Neural progenitor cell (in vitro differentiated cells): ENCODE measurements around the gene TIMP2. TPM values are rescaled to one million over a fixed set of nuclear protein-coding genes. Genes with fewer than 3 reads are reported as not detected.
"Not testable (repeated sequence)": the region's sequence is repeated elsewhere in the genome, so short reads cannot be mapped to it uniquely, and the experiment has no call there.

Experiments
- DNase-seq: peaks from one replicate; pipeline ENCODE4 v3.0.0-alpha.2; 2016; ENCODE audit warnings: low spot score
- H2AFZ ChIP-seq: fragments of 200-600 bp; sonication (generic); replicated peaks from 2 replicates; pipeline ENCODE4 v1.6.1; 2016; ENCODE audit warnings: antibody characterized with exemption
- H3F3A ChIP-seq: fragments of 200-600 bp; sonication (generic); 2 replicates; pipeline ENCODE4 v1.6.1; 2016; ENCODE audit warnings: antibody characterized with exemption, low read depth
- H3K27ac ChIP-seq: fragments of 200-600 bp; sonication (generic); 2 replicates; pipeline ENCODE4 v1.5.1; 2016; ENCODE audit warnings: mild to moderate bottlenecking
- H3K27me3 ChIP-seq: fragments of 200-600 bp; sonication (generic); 2 replicates; pipeline ENCODE4 v1.6.1; 2016; ENCODE audit warnings: mild to moderate bottlenecking, moderate library complexity
- H3K36me3 ChIP-seq: fragments of 200-600 bp; sonication (generic); 2 replicates; pipeline ENCODE4 v1.5.1; 2016
- H3K4me1 ChIP-seq: fragments of 200-600 bp; sonication (generic); 2 replicates; pipeline ENCODE4 v1.6.1; 2016; ENCODE audit warnings: mixed run types
- H3K4me2 ChIP-seq: fragments of 200-600 bp; sonication (generic); 2 replicates; pipeline ENCODE4 v1.6.1; 2016
- H3K4me3 ChIP-seq: fragments of 200-600 bp; sonication (generic); 2 replicates; pipeline ENCODE4 v1.5.1; 2016
- H3K79me2 ChIP-seq: fragments of 200-600 bp; sonication (generic); 2 replicates; pipeline ENCODE4 v1.6.1; 2016; ENCODE audit warnings: low read depth
- H3K9ac ChIP-seq: fragments of 200-600 bp; sonication (generic); 2 replicates; pipeline ENCODE4 v1.6.1; 2016
- H3K9me3 ChIP-seq: fragments of 200-600 bp; sonication (generic); 2 replicates; pipeline ENCODE4 v1.5.1; 2016; ENCODE audit warnings: low read depth
- H4K20me1 ChIP-seq: fragments of 200-600 bp; sonication (generic); 2 replicates; pipeline ENCODE4 v1.6.1; 2016; ENCODE audit warnings: low read depth
- H3K27ac Mint-ChIP-seq: 3 replicates; pipeline ENCODE4 v1.8.0; 2021; ENCODE audit warnings: mixed read lengths
- H3K27me3 Mint-ChIP-seq: 2 replicates; pipeline ENCODE4 v1.8.0; 2022; ENCODE audit warnings: low read depth, mild to moderate bottlenecking, inconsistent platforms, moderate library complexity, mixed read lengths; ENCODE audit not compliant: insufficient read depth
- H3K36me3 Mint-ChIP-seq: 3 replicates; pipeline ENCODE4 v1.8.0; 2021; ENCODE audit warnings: mixed read lengths
- H3K4me1 Mint-ChIP-seq: 3 replicates; pipeline ENCODE4 v1.8.0; 2021; ENCODE audit warnings: mixed read lengths
- H3K4me3 Mint-ChIP-seq: 3 replicates; pipeline ENCODE4 v1.8.0; 2021; ENCODE audit warnings: mild to moderate bottlenecking, moderate library complexity, mixed read lengths
- H3K9me3 Mint-ChIP-seq: 3 replicates; pipeline ENCODE4 v1.8.0; 2020; ENCODE audit warnings: mixed read lengths
- EZH2 ChIP-seq: fragments of 200-600 bp; sonication (generic); IDR thresholded peaks from 2 replicates; pipeline ENCODE4 v1.6.1; 2017; ENCODE audit warnings: antibody characterized with exemption, mild to moderate bottlenecking, moderate library complexity
- EZH2phosphoT487 ChIP-seq: fragments of 200-600 bp; sonication (generic); IDR thresholded peaks from 2 replicates; pipeline ENCODE4 v1.6.1; 2017; ENCODE audit warnings: antibody characterized with exemption
- total RNA-seq: library from RNA; depleted of rRNA; stranded (reverse); fragments of >200 nt; gene quantifications from 2 replicates; pipeline ENCODE4 v1.2.3, GENCODE V29; 2015; ENCODE audit warnings: low replicate concordance
- TF ChIP-seq, protein P1 (sequence below): fragments of 200-600 bp; sonication (generic); IDR thresholded peaks from 2 replicates; pipeline ENCODE4 v1.5.1; 2017; ENCODE audit warnings: antibody characterized with exemption, mild to moderate bottlenecking

The TIMP2 gene
- total RNA-seq, 1 donor from 2014 or later: 19.8 TPM

- Mint-ChIP-seq H3K27ac (no peak overlapping the region), H3K9me3 (no peaks in the 10 kb centered on the region), H3K4me3 (no peak overlapping the region), H3K27me3 (no peaks in the 10 kb centered on the region), H3K36me3 (peaks cover 15% of the 10 kb centered on the region), H3K4me1 (peaks cover 23% of the 10 kb centered on the region)
- Histone ChIP-seq H3K4me2 (no peak overlapping the region), H3K27me3 (no peaks in the 10 kb centered on the region), H3K36me3 (no peaks in the 10 kb centered on the region), H4K20me1 (peaks cover 4% of the 10 kb centered on the region), H3F3A (no peaks in the 10 kb centered on the region), H3K79me2 (peaks cover 6% of the 10 kb centered on the region), H3K4me3 (no peak overlapping the region), H3K9me3 (no peaks in the 10 kb centered on the region), H3K4me1 (peaks cover 10% of the 10 kb centered on the region), H3K9ac (no peak overlapping the region), H3K27ac (no peak overlapping the region), H2AFZ (no peak overlapping the region)
- no peak for DNase-seq
- TF ChIP-seq, protein P1, sequence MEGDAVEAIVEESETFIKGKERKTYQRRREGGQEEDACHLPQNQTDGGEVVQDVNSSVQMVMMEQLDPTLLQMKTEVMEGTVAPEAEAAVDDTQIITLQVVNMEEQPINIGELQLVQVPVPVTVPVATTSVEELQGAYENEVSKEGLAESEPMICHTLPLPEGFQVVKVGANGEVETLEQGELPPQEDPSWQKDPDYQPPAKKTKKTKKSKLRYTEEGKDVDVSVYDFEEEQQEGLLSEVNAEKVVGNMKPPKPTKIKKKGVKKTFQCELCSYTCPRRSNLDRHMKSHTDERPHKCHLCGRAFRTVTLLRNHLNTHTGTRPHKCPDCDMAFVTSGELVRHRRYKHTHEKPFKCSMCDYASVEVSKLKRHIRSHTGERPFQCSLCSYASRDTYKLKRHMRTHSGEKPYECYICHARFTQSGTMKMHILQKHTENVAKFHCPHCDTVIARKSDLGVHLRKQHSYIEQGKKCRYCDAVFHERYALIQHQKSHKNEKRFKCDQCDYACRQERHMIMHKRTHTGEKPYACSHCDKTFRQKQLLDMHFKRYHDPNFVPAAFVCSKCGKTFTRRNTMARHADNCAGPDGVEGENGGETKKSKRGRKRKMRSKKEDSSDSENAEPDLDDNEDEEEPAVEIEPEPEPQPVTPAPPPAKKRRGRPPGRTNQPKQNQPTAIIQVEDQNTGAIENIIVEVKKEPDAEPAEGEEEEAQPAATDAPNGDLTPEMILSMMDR: no peak
- TF ChIP-seq EZH2: no peak
- no peak for TF ChIP-seq EZH2phosphoT487
Observed at GRCh38 chr17:78872486-78872885, 52.7 kb downstream of the TIMP2 start.

DNA sequence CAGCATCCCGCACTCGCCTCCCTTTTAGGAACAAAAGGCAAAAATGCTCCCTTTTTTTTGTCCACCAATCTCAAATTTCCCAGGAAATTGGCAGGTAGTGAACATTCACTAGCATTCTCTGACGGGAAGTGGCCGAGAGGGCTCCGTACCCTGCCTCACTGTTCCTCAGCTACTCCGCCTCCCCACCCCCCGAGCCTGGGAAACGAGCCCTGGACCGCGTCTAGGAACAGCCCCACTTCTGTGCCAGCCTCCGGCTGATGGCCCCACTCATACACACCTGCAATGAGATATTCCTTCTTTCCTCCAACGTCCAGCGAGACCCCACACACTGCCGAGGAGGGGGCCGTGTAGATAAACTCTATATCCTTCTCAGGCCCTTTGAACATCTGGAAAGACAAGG lies 54.6 kb downstream of the TIMP2 start:
- Histone ChIP-seq H3K4me3 (no peak overlapping the region), H3K4me2 (no peak overlapping the region), H3K27me3 (no peaks in the 10 kb centered on the region), H3F3A (no peaks in the 10 kb centered on the region), H3K9ac (no peak overlapping the region), H2AFZ (no peak overlapping the region), H3K27ac (no peak overlapping the region), H3K79me2 (no peaks in the 10 kb centered on the region), H3K4me1 (peaks cover 15% of the 10 kb centered on the region), H3K9me3 (no peaks in the 10 kb centered on the region), H3K36me3 (no peaks in the 10 kb centered on the region), H4K20me1 (peaks cover 4% of the 10 kb centered on the region)
- H3K27me3 Mint-ChIP-seq: no peaks in the 10 kb centered on the region
- H3K4me3 Mint-ChIP-seq: no peak overlapping the region
- H3K36me3 Mint-ChIP-seq: peaks cover 14% of the 10 kb centered on the region
- H3K4me1 Mint-ChIP-seq: peaks cover 23% of the 10 kb centered on the region
- DNase-seq: no peak
- TF ChIP-seq EZH2 (no peak), EZH2phosphoT487 (no peak)
- TF ChIP-seq, protein P1: no peak
- no peaks in the 10 kb centered on the region for H3K9me3 Mint-ChIP-seq
- H3K27ac Mint-ChIP-seq: no peak overlapping the region

GRCh38 chr17:78868391-78868790 lies 56.8 kb downstream of the TIMP2 start:
- no peaks in the 10 kb centered on the region for H3K9me3 ChIP-seq
- H4K20me1 ChIP-seq: peaks cover 7% of the 10 kb centered on the region
- peaks cover 11% of the 10 kb centered on the region for H3K4me1 Mint-ChIP-seq
- H3K79me2 ChIP-seq: no peaks in the 10 kb centered on the region
- H3K4me3 Mint-ChIP-seq: no peak overlapping the region
- no peak overlapping the region for H3K4me3 ChIP-seq
- H3K27me3 ChIP-seq: no peaks in the 10 kb centered on the region
- H3K4me1 ChIP-seq: peaks cover 5% of the 10 kb centered on the region
- no peaks in the 10 kb centered on the region for H3F3A ChIP-seq
- no peaks in the 10 kb centered on the region for H3K27me3 Mint-ChIP-seq
- no peak overlapping the region for H3K4me2 ChIP-seq
- no peaks in the 10 kb centered on the region for H3K36me3 ChIP-seq
- H2AFZ ChIP-seq: no peak overlapping the region
- DNase-seq: no peak
- H3K36me3 Mint-ChIP-seq: peaks cover 16% of the 10 kb centered on the region
- H3K27ac Mint-ChIP-seq: no peak overlapping the region
- H3K27ac ChIP-seq: no peak overlapping the region
- no peaks in the 10 kb centered on the region for H3K9me3 Mint-ChIP-seq
- H3K9ac ChIP-seq: no peak overlapping the region
- TF ChIP-seq EZH2phosphoT487 (no peak), EZH2 (no peak)
- TF ChIP-seq, protein P1: no peak

DNA sequence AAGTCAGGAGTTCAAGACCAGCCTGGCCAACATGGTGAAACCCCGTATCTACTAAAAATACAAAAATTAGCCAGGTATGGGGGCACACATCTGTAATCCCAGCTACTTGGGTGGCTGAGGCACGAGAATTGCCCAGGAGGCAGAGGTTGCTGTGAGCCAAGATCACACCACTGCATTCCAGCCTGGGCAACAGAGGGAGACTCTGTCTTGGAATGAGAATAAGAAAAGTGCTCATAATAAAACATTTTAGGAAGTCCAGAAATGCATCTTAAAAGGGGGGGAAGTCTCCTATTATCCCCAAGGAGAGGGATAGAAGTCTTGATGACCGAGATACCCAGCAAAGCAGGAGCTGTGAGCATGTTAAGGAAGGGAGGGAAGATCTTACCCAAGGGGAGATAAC lies 58.1 kb downstream of the TIMP2 start:
- H3K9me3 Mint-ChIP-seq: not testable (repeated sequence)
- H3K36me3 Mint-ChIP-seq: peaks cover 15% of the 10 kb centered on the region

More for the DNA sequence above, 58.1 kb downstream of the TIMP2 start:
- H3K36me3 ChIP-seq, H3K9ac ChIP-seq, H3F3A ChIP-seq, H3K27me3 Mint-ChIP-seq, H3K4me3 ChIP-seq, H3K9me3 ChIP-seq, H3K79me2 ChIP-seq, H3K4me2 ChIP-seq, H3K4me1 ChIP-seq, H3K27ac ChIP-seq, H2AFZ ChIP-seq, H3K4me3 Mint-ChIP-seq, H4K20me1 ChIP-seq, H3K27me3 ChIP-seq, H3K27ac Mint-ChIP-seq, DNase-seq: not testable (repeated sequence)
- H3K4me1 Mint-ChIP-seq: peaks cover 10% of the 10 kb centered on the region
